Prostate gland (tissue), 2 donors: ENCODE data around the gene KCNQ5. TPM values are rescaled to one million over a fixed set of nuclear protein-coding genes. Genes with fewer than 3 reads are reported as not detected.

Source experiments
- DNase-seq: peaks from one replicate; pipeline ENCODE4 v3.0.0-alpha.2; 2019; ENCODE audit warnings: low spot score
- H3K27ac ChIP-seq, 2 donors: fragments of 200-600 bp; sonication (generic); 2 replicates each; pipeline ENCODE4 v1.5.1; 2017 to 2019
- H3K27me3 ChIP-seq: fragments of 200-600 bp; sonication (generic); replicated peaks from 2 replicates; pipeline ENCODE4 v1.5.1; 2019; ENCODE audit not compliant: insufficient read depth
- H3K36me3 ChIP-seq, 2 donors: fragments of 200-600 bp; sonication (generic); 1 replicate in 1 of 2; 2 replicates in 1 of 2; pipeline versions ENCODE4 v1.5.1 to v1.8.1; 2017 to 2019
- H3K4me1 ChIP-seq: fragments of 200-600 bp; sonication (generic); replicated peaks from 2 replicates; pipeline ENCODE4 v1.5.1; 2019
- H3K4me3 ChIP-seq, 2 donors: fragments of 200-600 bp; sonication (generic); 2 replicates each; pipeline ENCODE4 v1.5.1; 2017 to 2019
- H3K9me3 ChIP-seq: fragments of 200-600 bp; sonication (generic); 2 replicates; pipeline ENCODE4 v1.5.1; 2017
- CTCF ChIP-seq, 4 experiments: fragments of 200-600 bp in 2 of 4; fragments of 450-650 bp in 2 of 4; sonication (generic) in 2 of 4; IDR thresholded peaks; 1 replicate in 3 of 4; 2 replicates in 1 of 4; pipeline ENCODE4 v1.5.1; 2016 to 2019; ENCODE audit warnings: antibody characterized with exemption in 4 of 4, mild to moderate bottlenecking in 2 of 4, moderate library complexity in 2 of 4
- POLR2A ChIP-seq: fragments of 450-650 bp; IDR thresholded peaks from one replicate; pipeline ENCODE4 v1.6.1; 2016; ENCODE audit warnings: antibody characterized with exemption, mild to moderate bottlenecking
- POLR2AphosphoS5 ChIP-seq: sonication (generic); formaldehyde crosslinking; IDR thresholded peaks from one replicate; pipeline ENCODE4 v1.6.1; 2017; ENCODE audit warnings: antibody characterized with exemption
- WGBS: methylation state at CpG from one replicate; pipeline ENCODE4 v1.1.5; 2018; 5-methylcytosine and 5-hydroxymethylcytosine counted together
- intact Hi-C: fragments of 100-400 bp; cut with DNase I; formaldehyde crosslinking; loops from one replicate; pipeline ENCODE4 v1.14.2; 2022
- total RNA-seq, 2 donors: library from RNA; depleted of rRNA; stranded (reverse); fragments of >200 nt; gene quantifications; one replicate each; pipeline ENCODE4 v1.1.0, GENCODE V29; 2016

Gene KCNQ5
- total RNA-seq, 2 donors from 2014 or later: 3.6 to 4.1 TPM

- no peak overlapping the region for H3K27ac ChIP-seq
- no peaks in the 10 kb centered on the region for H3K27me3 ChIP-seq
- H3K4me3 ChIP-seq: no peak overlapping the region
- no peak for DNase-seq
- WGBS: 91% methylated on average over 3 of the region's 3 CpGs
- no peaks in the 10 kb centered on the region for H3K36me3 ChIP-seq
- no peaks in the 10 kb centered on the region for H3K4me1 ChIP-seq
- intact Hi-C loops: no loop called here
- TF ChIP-seq CTCF (IDR thresholded peaks at IDR 0.05) (no peak), POLR2AphosphoS5 (no peak), POLR2A (no peak)
- no peaks in the 10 kb centered on the region for H3K9me3 ChIP-seq
Measured at GRCh38 chr6:72665599-72665998, 43.7 kb downstream of the KCNQ5 start.

- H3K4me3 ChIP-seq: no peak overlapping the region
- no peak overlapping the region for H3K27ac ChIP-seq
- no peak for DNase-seq
- WGBS: 87% methylated on average over 3 of the region's 3 CpGs
- no peaks in the 10 kb centered on the region for H3K4me1 ChIP-seq
- no peaks in the 10 kb centered on the region for H3K27me3 ChIP-seq
- intact Hi-C loops: no loop called here
- H3K36me3 ChIP-seq: no peaks in the 10 kb centered on the region
- TF ChIP-seq POLR2AphosphoS5 (no peak), CTCF (IDR thresholded peaks at IDR 0.05) (no peak), POLR2A (no peak)
- H3K9me3 ChIP-seq: no peaks in the 10 kb centered on the region
Measured at GRCh38 chr6:72669324-72669723, 47.5 kb downstream of the KCNQ5 start.

GRCh38 chr6:72672906-72673305 lies 51.0 kb downstream of the KCNQ5 start:
- 56% methylated on average over 1 of the region's 1 CpG for WGBS
- no peaks in the 10 kb centered on the region for H3K27me3 ChIP-seq
- H3K9me3 ChIP-seq: no peaks in the 10 kb centered on the region
- no peaks in the 10 kb centered on the region for H3K36me3 ChIP-seq
- no peak overlapping the region for H3K4me3 ChIP-seq
- no peak for DNase-seq
- no peak overlapping the region for H3K27ac ChIP-seq
- intact Hi-C loops: no loop called here
- no peak for TF ChIP-seq POLR2A
- no peak for TF ChIP-seq CTCF (IDR thresholded peaks at IDR 0.05)
- TF ChIP-seq POLR2AphosphoS5: no peak
- H3K4me1 ChIP-seq: no peaks in the 10 kb centered on the region

- H3K36me3 ChIP-seq: no peaks in the 10 kb centered on the region
- no peak overlapping the region for H3K27ac ChIP-seq
- H3K4me3 ChIP-seq: no peak overlapping the region
- H3K4me1 ChIP-seq: no peaks in the 10 kb centered on the region
- intact Hi-C loops: no loop called here
- no peaks in the 10 kb centered on the region for H3K27me3 ChIP-seq
- H3K9me3 ChIP-seq: no peaks in the 10 kb centered on the region
- TF ChIP-seq POLR2AphosphoS5 (no peak), CTCF (IDR thresholded peaks at IDR 0.05) (no peak), POLR2A (no peak)
- DNase-seq: no peak
- 100% methylated on average over 1 of the region's 1 CpG for WGBS
Measured at GRCh38 chr6:72674842-72675241, 53.0 kb downstream of the KCNQ5 start.

- TF ChIP-seq POLR2A (no peak), CTCF (IDR thresholded peaks at IDR 0.05) (no peak), POLR2AphosphoS5 (no peak)
- Histone ChIP-seq H3K4me3 (no peak overlapping the region), H3K36me3 (no peaks in the 10 kb centered on the region), H3K4me1 (no peaks in the 10 kb centered on the region), H3K9me3 (no peaks in the 10 kb centered on the region), H3K27me3 (no peaks in the 10 kb centered on the region), H3K27ac (no peak overlapping the region)
- intact Hi-C loops: no loop called here
- DNase-seq: no peak
- 77% methylated on average over 1 of the region's 1 CpG for WGBS
Measured at GRCh38 chr6:72675396-72675795, 53.5 kb downstream of the KCNQ5 start.
